ENCODE results near the gene MLST8. TPM values are rescaled to one million over a fixed set of nuclear protein-coding genes. Genes with fewer than 3 reads are reported as not detected.

Gene MLST8
- total RNA-seq, 2 donors from 2014 or later: 35.6 to 45.0 TPM

DNA sequence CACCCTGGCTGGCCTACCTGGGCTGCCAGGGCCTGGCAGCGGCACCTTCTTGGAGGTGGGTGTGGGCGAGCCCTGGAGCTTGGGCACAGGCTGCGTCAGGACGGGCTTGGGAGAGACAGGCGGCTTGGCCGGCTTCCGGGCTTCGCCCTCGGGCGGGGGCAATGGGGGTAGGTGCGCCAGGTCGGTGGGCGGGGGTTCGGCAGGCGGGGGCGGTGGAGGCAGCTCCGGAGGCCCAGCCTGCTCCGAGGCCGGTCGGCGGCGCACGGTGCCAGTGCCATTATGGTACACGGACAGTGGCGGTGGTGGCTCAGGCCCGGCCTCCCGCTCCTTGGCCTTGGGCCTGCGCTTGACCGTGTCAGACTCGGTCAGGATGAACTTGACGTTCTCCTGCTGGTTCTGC, 25.7 kb upstream of the MLST8 start:
- no peaks in the 10 kb centered on the region for H3K9me3 ChIP-seq
- H3K4me3 ChIP-seq: no peak overlapping the region
- no peak overlapping the region for H3K27ac ChIP-seq
- no peaks in the 10 kb centered on the region for H3K4me1 ChIP-seq
- no peak for DNase-seq (ENCODE audit: low spot score)
- no peaks in the 10 kb centered on the region for H3K27me3 ChIP-seq
- H3K36me3 ChIP-seq: peaks cover 18% of the 10 kb centered on the region
- TF ChIP-seq, protein P1, sequence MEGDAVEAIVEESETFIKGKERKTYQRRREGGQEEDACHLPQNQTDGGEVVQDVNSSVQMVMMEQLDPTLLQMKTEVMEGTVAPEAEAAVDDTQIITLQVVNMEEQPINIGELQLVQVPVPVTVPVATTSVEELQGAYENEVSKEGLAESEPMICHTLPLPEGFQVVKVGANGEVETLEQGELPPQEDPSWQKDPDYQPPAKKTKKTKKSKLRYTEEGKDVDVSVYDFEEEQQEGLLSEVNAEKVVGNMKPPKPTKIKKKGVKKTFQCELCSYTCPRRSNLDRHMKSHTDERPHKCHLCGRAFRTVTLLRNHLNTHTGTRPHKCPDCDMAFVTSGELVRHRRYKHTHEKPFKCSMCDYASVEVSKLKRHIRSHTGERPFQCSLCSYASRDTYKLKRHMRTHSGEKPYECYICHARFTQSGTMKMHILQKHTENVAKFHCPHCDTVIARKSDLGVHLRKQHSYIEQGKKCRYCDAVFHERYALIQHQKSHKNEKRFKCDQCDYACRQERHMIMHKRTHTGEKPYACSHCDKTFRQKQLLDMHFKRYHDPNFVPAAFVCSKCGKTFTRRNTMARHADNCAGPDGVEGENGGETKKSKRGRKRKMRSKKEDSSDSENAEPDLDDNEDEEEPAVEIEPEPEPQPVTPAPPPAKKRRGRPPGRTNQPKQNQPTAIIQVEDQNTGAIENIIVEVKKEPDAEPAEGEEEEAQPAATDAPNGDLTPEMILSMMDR (IDR thresholded peaks at IDR 0.05): no peak

DNA sequence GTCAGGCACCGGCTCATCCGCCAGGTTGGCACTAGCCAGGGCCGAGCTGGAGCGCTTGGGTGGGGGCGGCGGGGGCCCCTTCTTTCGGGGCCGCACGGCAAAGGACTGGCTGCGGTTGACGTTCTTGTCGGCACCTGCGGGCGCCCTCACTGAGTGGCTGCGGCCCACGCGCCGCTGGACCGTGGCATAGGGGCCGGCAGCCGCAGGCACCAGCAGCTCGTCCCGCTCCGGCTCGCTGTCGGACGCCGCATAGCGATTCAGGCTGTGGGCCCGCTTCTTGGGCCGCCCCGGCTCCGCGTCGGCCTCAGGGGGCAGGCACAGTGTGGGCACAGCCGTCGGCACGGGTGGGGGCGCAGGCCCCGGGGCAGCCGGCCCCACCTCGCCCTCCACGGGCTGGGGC, 24.8 kb upstream of the MLST8 start:
- Histone ChIP-seq H3K4me1 (no peaks in the 10 kb centered on the region), H3K36me3 (peaks cover 9% of the 10 kb centered on the region), H3K27ac (no peak overlapping the region), H3K9me3 (no peaks in the 10 kb centered on the region), H3K4me3 (no peak overlapping the region), H3K27me3 (no peaks in the 10 kb centered on the region)
- TF ChIP-seq, protein P1 (IDR thresholded peaks at IDR 0.05): no peak
- no peak for DNase-seq (ENCODE audit: low spot score)

DNA sequence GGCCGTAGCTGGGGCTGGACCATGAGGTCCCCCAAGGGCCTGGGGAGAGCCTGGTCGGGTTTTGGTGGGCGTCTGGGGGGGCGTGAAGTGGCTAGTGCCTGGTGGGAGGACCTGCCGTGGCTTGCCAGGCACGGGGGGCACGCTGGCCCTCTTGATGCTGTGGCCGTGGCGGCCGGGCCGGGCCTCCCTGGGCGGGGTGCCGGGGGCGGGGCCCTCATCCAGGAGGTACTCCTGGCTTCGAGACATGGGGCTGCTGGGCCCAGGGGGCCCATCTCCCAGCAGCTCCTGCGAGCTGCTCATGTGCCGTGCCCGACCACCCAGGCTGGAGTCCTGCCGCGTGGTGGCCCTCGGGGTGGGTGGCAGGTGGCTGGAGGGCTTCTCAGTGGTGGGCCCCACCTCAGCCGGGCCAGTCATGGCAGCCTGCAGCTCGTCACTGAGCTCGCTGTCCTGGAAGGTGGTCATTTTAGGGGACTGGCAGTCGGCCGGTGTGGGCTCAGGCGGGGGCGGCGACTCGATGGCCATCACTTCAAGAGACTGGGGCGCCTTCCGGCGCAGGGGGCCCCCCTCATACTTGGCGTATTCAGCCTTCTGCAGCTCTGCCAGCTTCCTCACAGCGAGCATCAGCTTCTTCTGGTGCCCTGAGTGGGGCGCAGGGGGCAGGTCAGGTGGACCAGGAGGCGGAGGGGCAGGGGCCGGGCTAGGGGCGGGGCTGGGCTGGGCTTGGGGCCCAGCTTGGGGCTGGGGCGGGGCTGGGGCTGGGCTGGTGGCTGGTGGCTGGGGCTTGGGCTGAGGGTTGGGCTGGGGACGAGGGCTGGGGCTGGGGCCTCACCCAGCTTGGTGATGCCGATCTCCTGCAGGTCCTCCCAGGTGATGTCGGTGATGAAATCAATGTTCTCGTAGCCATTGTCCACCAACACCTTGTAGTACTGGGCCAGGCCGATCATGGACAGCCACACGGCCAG, 24.0 kb upstream of the MLST8 start:
- Histone ChIP-seq H3K36me3 (peaks cover 2% of the 10 kb centered on the region), H3K27me3 (no peaks in the 10 kb centered on the region), H3K4me1 (no peaks in the 10 kb centered on the region), H3K4me3 (no peak overlapping the region), H3K9me3 (no peaks in the 10 kb centered on the region), H3K27ac (no peak overlapping the region)
- TF ChIP-seq, protein P1 (IDR thresholded peaks at IDR 0.05): no peak
- DNase-seq (ENCODE audit: low spot score): no peak

DNA sequence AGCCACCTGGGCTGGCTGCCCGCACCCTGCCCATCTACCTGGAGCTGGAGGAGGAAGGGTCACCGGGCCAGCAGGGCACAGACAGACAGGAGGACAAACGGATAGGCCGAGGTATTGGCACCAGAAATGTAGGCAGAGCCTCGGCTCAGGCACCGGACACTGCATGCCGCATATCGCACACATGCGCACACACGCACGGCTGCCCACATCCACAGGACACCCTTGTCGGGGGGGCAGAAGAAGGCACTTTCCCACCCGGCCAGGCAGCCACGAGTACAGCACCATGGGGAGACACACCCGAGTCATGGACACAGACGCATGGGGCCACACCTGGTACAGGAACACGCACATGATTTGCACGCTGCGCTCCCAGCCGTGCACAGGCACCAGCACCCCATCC, 23.3 kb upstream of the MLST8 start:
- TF ChIP-seq, protein P1 (IDR thresholded peaks at IDR 0.05): no peak
- Histone ChIP-seq H3K27ac (no peak overlapping the region), H3K4me3 (no peak overlapping the region), H3K27me3 (no peaks in the 10 kb centered on the region), H3K4me1 (no peaks in the 10 kb centered on the region), H3K36me3 (no peaks in the 10 kb centered on the region), H3K9me3 (no peaks in the 10 kb centered on the region)
- no peak for DNase-seq (ENCODE audit: low spot score)

DNA sequence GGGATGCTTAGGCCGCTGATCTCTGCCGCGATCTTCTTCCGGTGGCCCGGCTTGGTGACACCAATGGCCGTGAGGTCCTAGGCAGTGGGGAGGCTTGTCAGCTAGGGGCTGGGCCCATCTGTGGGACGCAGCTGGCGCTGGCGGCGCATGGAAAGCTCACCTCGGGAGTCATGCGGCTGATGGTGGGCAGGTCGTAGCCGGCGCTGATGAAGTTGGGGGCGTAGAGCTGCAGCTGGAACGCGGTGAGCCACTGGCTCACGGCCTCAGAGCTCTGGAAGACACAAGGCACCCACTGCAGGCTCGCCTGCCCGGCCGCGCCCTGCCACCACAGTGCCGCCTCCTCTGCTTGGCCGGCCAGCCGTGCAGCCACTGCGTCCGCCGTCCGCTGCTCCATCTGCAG, 21.6 kb upstream of the MLST8 start:
- H3K9me3 ChIP-seq: no peaks in the 10 kb centered on the region
- TF ChIP-seq, protein P1 (IDR thresholded peaks at IDR 0.05): no peak

More for the DNA sequence above, 21.6 kb upstream of the MLST8 start:
- H3K27me3 ChIP-seq: no peaks in the 10 kb centered on the region
- H3K4me3 ChIP-seq: no peak overlapping the region
- H3K36me3 ChIP-seq: no peaks in the 10 kb centered on the region
- no peak overlapping the region for H3K27ac ChIP-seq
- no peak for DNase-seq (ENCODE audit: low spot score)
- no peaks in the 10 kb centered on the region for H3K4me1 ChIP-seq
